ENCODE measurements around the gene THRAP3.
"Not testable (repeated sequence)": the region's sequence is repeated elsewhere in the genome, so short reads cannot be mapped to it uniquely, and the experiment has no call there.

The THRAP3 gene

GRCh38 chr1:36223996-36224536 is at the start of gene THRAP3:
THRAP3 (plus strand) TSS chr1:36224443; CDS start chr1:36282564, 58,121 bp downstream.
- peak; percentile 97 for DNase-seq (ENCODE audit: low spot score)

GRCh38 chr1:36174713-36175112 is 49.5 kb upstream of the THRAP3 start:
- DNase-seq (ENCODE audit: low spot score), result no peak

- DNase-seq (ENCODE audit: low spot score), result no peak
Measured at GRCh38 chr1:36175137-36176095, 48.8 kb upstream of the THRAP3 start.

- no peak for DNase-seq (ENCODE audit: low spot score)
Measured at GRCh38 chr1:36176106-36176949, 47.9 kb upstream of the THRAP3 start.

- no peak for DNase-seq (ENCODE audit: low spot score)
Measured at GRCh38 chr1:36177589-36178431, 46.4 kb upstream of the THRAP3 start.

GRCh38 chr1:36178471-36179219 is 45.6 kb upstream of the THRAP3 start:
- no peak for DNase-seq (ENCODE audit: low spot score)

- no peak for DNase-seq (ENCODE audit: low spot score)
Measured at GRCh38 chr1:36179220-36179600, 45.0 kb upstream of the THRAP3 start.

GRCh38 chr1:36182734-36183133 is 41.5 kb upstream of the THRAP3 start:
- DNase-seq (ENCODE audit: low spot score), result no peak

GRCh38 chr1:36183309-36183856 is 40.9 kb upstream of the THRAP3 start:
- DNase-seq (ENCODE audit: low spot score), result no peak

GRCh38 chr1:36187800-36188593 is 36.2 kb upstream of the THRAP3 start:
- DNase-seq (ENCODE audit: low spot score), result peak; percentile 89

- DNase-seq (ENCODE audit: low spot score), result not testable (repeated sequence)
Measured at GRCh38 chr1:36196805-36197204, 27.4 kb upstream of the THRAP3 start.

- no peak for DNase-seq (ENCODE audit: low spot score)
Measured at GRCh38 chr1:36198641-36199040, 25.6 kb upstream of the THRAP3 start.

GRCh38 chr1:36199934-36200741 is 24.1 kb upstream of the THRAP3 start:
- no peak for DNase-seq (ENCODE audit: low spot score)

- DNase-seq (ENCODE audit: low spot score), result no peak
Measured at GRCh38 chr1:36203027-36203553, 21.2 kb upstream of the THRAP3 start.

GRCh38 chr1:36203554-36204346 is 20.5 kb upstream of the THRAP3 start:
- peak; percentile 36 for DNase-seq (ENCODE audit: low spot score)

- no peak for DNase-seq (ENCODE audit: low spot score)
Measured at GRCh38 chr1:36204347-36204909, 19.8 kb upstream of the THRAP3 start.

- no peak for DNase-seq (ENCODE audit: low spot score)
Measured at GRCh38 chr1:36206323-36206858, 17.9 kb upstream of the THRAP3 start.
